GM19468 (cell line): ENCODE measurements around the gene ACYP2.
"Not testable (repeated sequence)": the region's sequence is repeated elsewhere in the genome, so short reads cannot be mapped to it uniquely, and the experiment has no call there.

ENCODE experiments used
- ATAC-seq: cut with Tn5 transposase; IDR thresholded peaks from one replicate; pipeline ENCODE4 v1.9.1; 2021; ENCODE audit warnings: mild to moderate bottlenecking, moderate library complexity, moderate number of reproducible peaks; ENCODE audit not compliant: unreplicated experiment; ENCODE audit errors: extremely low read depth

ACYP2 gene

DNA sequence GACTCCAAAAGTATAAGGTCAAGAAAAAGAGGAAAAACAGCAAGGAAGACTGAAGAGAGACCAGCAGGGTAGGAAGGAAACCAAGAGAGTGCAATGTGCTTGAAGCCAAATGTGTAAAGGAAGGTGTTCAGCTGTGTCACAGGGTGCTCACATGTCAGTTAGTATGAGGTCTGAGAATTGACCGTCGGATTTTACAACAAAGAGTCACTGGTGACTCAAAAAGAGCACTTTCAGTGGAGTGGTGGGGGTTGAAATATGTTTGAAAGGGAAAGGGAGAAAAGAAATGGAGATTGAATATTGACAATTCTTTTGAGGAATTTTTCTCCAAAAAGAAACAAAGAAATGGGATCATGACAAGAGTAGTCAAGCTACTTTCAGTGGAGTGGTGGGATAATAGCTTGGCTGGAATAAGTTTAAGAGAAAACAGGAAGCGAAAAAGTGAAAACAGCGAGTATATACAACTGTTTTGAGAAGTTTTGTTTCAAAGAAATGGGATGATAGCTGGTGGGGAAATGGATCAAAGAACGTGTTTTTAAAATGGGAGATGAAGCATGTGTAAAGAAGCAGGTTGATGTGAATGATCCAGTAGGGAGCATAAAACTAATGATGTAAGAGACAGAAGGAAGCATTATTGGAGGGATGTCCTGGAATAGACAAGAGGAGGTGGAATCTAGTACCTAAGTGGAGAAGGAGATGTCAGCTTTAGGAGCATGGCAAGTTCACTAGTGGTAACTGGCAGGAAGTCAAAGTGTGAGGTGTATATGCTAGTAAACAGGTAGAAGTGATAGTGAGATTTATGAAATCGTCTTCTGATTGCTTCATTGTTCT lies 144.2 kb downstream of the ACYP2 start:
- peak; percentile 79 for ATAC-seq

DNA sequence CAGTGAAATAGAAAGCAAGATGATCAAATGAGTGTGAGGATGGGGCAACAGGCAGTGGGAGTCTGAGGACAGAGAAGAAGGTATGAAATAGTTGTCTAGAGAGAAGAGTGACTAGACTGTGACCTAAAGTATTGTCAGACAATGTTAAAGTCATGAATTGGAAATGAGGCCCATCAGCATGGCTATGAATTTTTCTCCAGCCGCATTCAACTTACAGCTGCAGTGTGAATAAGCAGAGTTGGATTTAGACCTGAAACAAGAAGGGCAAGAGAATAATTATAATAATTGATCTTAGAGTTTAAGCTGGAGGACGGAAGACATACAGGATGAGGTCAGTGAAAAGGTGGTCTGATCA lies 144.8 kb downstream of the ACYP2 start:
- no peak for ATAC-seq

DNA sequence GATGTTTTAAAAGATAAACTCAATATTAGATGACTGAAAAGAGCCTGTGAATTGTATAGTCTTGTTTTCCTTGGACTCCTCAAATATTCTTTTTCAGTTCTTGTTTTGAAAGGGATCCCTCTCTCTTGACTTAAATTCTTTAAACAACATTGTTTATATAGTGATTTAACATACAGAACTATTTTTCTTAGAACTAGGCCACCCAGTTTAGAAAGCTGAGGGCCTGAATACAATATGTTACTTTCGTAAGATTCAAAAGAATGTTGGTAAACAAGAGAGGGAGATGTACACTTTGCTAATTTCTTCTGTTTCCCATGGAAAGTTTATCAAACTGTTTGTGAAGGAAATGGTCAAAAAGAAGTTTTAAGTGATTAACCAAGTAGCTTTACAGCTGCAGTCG lies 146.1 kb downstream of the ACYP2 start:
- ATAC-seq = no peak

DNA sequence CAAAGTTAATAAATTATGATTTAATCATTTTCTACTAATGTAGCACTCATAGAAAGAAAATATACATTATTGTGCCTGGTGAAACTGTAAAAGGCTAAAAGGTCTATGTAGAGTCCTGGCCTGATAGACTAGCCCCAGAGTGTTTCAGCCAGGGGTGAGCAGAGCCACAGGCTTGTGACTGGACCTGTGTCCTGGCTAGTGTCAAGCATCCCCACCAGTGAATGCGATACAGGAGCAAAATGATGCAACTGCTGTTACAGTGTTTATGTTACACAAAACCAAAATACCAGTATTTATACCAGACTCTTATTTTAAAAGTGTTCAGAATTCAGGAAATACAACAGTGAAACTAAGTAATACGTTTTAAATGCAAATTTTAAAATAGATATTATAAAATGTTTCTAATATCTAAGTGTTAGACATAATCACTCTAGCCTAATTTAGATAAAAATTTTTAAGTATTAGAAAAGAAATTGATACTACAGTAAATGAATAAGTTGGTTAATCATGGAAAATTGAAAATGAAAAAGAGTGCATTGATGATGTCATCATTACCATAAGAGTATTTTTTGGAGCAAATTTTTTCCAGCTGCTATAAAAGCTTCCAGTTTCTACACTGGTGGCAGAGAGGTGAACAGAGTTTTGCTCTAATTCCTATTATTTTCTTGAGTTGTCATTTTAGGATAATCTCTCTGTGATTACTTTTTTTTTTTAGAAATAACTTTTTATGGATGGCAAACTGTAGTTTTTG lies 146.8 kb downstream of the ACYP2 start:
- ATAC-seq = no peak

DNA sequence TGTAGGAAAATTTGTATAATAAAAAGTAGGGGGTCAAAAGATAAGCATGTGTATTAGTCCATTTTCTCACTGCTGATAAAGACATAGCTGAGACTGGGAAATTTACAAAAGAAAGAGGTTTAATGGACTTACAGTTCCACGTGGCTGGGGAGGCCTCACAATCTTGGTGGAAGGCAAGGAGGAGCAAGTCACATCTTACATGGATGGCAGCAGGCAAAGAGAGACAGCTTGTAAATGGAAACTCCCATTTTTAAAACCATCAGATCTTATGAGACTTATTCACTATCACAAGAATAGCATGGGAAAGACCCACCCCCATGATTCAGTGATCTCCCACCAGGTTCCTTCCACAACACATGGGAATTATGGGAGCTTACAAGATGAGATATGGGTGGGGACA lies 149.7 kb downstream of the ACYP2 start:
- ATAC-seq = not testable (repeated sequence)

DNA sequence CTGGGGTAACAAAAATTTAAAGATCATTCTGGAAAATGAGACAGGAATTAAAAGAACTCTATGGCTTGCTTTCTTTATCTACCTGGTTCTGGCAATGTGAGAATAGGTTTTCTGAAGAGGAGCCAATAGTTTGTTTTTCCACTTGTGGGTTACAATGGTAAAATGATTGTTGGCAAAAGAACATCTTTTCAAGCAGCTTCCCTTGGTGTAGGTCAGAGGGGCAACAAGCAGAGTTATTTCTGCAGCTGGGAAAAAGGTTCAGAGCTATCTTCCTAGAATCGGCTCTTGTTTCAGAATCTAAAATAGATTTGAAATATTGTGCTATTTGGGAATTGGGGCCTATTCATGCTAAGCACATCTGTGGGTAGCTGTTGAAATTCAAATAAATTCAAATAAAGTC lies 152.2 kb downstream of the ACYP2 start:
- ATAC-seq = no peak

DNA sequence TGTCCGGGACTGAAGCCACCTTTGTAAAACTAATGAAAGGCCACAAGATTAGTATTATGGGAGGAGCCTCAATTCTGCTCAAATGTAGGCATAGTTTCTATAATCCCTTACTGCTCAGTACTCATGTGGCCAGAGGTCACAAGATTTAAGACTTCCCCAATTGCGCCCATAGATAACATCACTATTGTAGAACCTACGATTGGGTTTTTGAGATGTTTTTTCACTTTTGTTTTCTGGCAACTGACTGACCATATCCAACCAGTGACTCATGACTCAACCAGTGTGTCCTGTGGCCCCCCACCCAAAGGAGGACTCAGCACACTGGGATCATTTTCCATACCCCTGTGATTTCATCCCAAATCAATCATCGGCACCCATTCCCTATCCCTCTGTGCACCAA lies 155.8 kb downstream of the ACYP2 start:
- ATAC-seq = no peak

DNA sequence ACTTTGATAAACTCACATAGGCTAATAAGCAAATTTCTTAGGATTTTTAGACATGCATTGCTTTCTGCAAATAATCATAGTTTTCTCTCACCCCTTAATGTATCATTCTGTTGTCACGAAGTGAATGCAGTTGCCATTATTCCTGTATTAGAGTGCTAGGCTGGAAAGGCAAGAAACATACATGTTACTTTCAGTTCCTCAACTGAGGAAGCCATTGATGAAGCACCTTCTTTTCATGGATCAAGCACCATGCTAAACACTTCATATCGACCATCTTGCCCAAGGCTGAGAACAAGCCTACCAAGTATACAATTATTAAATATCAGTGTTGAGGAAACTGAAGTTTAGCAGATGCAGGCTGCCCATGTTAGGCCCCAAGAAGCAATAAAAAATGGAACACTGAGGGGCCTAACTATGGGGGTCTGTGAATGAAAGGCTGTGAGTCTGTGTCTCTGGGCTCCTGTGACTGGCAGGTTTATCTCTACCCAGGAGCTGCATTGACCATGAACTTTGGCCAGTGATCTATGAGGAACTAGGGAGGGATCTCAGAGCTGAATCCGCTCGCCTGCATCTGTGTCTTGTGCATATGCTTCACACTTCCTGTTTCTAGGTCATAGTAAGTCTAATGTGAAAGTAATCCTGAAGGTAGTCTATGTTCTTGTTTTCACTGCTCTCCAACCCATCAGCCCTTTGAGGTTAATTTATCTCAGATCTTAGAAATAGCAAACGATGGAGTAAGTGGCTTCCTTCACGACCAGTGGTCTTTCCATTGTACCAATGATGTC lies 156.6 kb downstream of the ACYP2 start:
- ATAC-seq = peak; percentile 84

DNA sequence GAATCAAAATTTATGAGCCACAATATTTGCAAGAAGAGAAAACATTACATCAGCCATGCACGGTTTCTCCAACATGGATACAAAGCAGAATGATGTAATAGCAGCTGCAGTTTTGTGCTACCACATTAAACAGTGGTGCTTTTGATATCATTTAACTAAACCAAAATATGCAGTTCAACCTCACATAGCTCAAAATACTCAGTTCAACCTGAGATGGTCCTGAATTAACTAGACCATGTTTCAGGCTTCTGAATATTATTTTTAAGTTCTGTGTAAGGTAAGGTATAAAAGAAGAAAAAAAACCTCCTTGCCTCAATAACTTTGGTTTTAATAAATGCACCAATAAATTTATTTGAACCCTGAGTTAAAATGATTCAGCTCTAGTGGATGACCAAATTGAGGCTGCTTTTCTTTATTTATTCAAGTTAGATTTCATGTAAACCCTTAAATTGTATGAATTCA lies 159.4 kb downstream of the ACYP2 start:
- ATAC-seq = no peak

DNA sequence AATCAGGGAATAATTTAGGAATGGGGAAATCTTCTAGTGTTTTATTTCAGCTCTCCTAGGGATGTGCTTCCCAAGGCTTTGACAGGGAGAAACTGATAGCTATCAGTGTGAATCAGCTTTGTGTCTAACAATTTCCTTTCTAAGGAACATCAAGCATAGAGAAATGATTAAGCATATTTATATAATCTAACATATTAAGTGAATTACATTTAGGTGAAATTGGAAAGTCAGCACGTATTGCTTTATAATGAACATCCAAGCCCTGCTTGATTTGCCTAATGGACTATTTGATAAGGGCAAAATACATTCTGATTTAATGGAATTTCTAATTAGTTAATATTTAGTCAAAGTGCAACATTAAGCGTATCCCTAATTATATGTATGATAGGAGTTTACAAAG lies 160.1 kb downstream of the ACYP2 start:
- ATAC-seq = no peak

DNA sequence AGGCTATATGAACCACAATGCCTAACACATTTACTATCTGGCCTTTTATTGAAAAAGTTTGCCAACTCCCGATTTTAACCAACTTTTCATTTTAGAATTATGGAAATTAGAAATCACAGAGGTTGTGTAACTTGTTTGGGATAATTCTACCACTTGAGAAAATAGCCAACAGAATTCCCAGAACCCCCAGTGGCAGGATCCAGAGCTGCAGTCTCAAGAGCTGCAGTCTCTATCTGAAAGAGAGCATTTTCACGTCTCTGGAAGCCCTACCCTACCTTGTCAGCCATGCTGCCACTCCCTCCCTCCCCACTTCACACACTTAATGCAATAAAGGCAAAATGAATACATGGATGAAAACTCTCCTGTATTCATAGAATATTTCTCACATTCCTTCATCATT lies 164.0 kb downstream of the ACYP2 start:
- ATAC-seq = no peak

DNA sequence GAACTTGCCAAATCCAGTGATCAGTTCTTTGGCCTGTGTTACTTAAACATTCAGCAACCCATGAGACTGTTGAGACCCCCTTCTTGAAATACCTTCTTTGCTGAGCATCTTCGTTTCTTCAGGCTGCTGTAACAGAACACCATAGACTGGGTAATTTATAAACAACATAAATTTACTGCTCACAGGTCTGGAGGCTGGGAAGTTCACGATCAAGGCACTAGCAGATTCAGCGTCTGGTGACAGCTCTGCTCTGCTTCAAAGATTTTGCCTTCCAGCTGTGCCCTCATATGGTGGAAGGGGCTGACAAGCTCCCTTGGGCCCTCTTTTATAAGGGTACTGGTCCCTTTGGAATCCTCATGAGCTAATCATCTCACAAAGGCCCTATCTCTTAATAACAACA lies 169.4 kb downstream of the ACYP2 start:
- no peak for ATAC-seq

DNA sequence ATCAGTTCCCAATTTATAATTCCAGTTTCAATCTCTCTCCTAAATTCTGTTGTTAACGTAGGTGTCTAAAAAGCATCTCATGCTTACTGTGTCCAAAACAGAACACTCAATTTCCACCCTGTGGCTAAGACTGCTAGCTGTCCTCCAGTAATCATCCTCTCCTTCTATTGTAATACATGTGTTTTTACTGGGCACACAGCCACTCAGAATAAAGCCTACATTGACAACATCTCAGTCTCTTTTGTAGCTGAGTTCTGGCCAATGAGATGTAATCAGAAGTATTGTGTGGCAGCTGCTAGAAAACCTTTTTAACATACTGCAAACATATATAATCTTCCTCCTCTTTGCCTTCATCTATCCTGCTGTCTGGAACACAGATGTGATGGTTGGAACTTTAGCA lies 170.0 kb downstream of the ACYP2 start:
- ATAC-seq = no peak

DNA sequence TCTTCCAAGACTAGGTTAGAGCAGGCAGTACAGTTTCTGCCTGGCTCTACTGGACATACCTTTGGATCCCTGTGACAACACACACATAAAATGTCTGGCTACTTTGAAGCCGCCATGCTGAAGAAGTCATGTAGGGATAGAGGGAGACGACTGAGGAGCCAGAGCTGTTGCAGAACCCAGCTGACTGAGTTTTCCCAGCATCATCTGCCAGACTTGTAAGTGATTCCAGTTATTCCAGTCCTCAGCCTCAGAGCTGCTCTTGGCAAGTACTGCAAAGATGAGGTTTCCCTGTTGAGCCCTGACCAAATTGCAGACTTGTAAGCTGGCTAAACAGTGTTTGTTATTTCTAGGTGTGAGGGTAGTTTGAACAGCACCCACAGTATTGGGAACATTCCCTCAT lies 172.1 kb downstream of the ACYP2 start:
- ATAC-seq = no peak

DNA sequence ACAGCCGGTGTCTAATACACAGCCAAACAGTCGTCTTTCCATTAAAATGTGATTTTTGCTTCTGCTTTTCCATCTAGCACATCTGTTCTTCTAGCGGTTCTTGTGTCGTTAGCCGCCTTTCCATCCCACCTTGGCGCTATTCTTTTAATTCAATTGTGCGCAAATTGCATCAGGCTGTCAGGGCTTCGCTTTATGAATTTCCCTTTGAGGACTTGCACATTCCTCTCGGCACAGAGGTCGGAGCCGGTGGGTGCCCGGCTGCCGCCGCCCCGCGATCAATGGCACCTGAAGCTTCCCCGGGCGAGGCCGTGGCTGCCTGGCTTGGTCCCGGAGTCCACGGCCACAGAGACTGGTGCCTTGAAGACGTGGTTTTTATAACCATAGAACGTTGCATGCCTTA lies 174.5 kb downstream of the ACYP2 start:
- no peak for ATAC-seq

DNA sequence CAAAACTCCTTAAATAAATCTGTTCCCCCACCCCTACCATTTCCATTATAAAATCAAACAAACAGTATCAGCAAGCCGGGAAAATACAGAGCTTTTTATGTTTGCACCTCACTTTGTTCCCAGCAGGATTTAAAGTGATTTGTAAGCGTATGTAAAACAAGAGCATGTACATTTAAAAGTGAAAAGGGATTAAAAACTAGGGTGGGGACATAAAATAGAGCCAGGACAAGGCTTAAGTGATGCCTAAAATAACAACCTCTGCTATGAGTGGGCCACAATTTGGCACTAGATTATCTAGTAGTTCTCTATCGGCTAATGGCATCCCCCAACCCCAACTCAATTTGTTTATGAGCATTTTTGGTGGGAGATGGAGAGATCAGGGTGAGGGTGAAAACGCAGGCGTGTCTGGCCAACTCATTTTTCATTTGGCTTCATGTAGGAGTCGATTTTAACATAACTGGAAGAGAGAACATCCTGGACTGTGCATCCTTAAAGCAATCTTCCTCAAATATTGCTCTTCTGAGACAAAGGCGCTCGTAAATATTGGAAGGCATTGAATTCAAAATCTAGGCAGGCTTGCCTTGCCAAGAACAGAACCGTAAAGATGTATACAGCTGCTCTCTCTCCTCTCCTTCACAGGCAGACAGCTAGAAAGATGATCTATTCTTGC lies 175.1 kb downstream of the ACYP2 start:
- no peak for ATAC-seq

DNA sequence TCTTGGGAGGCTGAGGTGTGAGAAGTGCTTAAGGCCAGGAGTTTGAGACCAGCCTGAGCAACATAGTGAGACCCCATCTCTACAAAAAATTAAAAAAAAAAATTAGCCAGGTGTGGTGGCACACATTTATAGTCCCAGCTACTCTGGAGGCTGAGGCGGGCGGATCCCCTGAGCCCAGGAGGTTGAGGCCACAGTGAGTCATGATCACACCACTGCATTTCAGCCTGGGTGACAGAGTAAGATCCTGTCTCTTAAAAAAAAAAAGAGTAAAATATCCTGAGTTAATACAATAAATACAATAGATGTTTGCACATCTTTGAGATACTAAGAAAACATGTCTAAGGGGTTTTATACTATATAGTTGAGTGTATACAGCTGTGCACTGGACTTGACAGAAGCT lies 179.2 kb downstream of the ACYP2 start:
- ATAC-seq = not testable (repeated sequence)

DNA sequence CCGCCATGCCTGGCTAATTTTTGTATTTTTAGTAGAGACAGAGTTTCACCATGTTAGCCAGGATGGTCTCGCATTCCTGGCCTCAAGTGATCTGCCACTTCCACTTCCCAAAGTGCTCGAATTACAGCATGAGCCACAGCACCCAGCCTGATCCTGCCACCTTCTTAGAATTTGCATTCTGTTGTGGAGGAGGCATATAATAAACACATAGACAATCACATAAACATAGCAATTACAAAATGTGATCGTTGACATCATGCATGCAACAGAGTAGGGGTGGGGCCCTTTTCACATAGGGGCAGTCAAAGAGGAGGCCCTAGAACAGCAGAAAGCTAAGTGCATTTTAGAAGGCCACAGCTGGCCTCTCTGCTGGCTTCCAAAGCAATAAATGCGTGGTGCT lies 180.5 kb downstream of the ACYP2 start:
- no peak for ATAC-seq

DNA sequence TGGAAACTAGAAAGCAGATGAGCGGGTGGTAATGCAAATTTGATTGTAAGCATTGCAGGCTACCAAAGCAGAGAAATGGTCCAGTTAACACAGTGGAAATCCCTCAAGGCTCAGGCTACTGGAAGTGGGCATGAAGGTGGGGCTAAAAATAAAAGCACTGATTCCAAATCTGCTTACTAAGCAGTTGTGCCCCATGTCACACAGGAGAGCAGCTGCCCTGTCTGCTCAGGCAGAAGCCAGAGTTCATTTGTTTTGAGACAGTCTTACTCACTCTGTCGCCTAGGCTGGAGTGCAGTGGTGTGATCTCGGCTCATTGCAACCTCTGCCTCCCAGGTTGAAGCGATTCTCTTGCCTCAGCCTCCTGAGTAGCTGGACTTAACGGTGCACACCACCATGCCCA lies 183.1 kb downstream of the ACYP2 start:
- ATAC-seq = no peak

DNA sequence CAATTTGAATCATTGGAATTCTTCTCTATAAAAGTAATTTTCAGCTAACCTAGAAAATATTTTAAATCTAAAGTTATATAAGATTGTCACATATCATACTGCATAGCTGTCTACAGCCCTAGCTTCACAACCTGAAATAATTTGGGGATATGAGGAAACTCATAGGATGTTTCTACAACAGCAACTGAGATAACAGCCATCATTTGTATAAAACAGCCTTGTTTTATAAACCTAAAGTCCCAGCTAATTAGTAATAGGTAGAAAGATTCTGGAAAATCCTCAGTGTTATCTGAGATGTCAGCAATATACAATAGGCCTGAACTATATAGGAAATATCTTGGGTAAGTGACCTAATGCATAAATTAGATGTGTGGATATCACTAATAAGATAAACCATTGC lies 188.2 kb downstream of the ACYP2 start:
- ATAC-seq = no peak
